ENCODE results near the gene KRT79.
"Not testable (repeated sequence)": the region's sequence is repeated elsewhere in the genome, so short reads cannot be mapped to it uniquely, and the experiment has no call there.

Gene KRT79

DNA sequence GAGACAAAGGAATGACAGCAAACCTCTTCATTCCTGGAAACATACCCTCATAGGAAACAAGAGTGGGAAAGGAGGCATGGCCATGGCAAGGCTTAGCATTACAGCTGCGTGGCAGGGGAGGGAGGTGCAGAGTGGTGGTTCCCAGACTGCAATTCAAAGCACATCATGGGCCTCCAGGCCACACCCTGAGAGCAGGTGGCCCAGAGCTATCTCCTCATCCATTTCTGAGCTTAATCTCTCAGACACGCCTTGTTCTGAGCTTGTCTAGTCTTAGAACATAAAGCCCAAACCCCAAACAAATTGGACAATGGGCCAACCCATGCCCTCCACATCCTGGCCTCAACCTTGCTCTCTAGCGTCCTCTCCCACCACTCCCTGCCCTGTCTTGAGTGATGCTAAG, 32.3 kb downstream of the KRT79 start:
- DNase-seq: no peak

DNA sequence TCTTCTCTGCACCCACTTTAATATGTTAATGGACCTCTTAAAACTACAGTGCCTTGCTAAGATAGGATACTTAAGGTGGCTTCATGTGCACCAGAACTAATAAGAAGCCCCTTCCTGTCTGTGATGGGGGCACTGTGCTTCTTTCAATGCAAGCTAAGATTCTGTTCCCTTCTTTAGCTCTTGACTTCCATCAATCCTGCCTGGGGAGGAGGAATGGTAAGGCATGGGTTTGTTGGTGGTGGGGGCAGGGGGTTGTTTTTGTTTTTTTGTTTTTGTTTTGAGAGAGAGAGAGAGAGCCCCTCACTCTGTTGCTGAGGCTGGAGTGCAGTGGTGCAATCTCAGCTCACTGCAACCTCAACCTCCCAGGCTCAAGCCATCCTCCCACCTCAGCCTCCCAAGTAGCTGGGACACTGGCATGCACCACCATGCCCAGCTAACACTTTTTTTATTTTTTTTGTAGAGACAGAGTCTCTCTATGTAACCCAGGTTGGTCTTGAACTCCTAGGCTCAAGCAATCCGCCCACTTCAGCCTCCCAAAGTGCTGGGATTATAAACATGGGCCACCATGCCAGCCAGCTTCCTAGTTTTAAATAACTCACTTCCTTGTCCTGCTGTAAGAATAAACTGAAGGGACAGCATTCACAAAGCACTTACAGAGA, 33.7 kb downstream of the KRT79 start:
- DNase-seq: no peak

DNA sequence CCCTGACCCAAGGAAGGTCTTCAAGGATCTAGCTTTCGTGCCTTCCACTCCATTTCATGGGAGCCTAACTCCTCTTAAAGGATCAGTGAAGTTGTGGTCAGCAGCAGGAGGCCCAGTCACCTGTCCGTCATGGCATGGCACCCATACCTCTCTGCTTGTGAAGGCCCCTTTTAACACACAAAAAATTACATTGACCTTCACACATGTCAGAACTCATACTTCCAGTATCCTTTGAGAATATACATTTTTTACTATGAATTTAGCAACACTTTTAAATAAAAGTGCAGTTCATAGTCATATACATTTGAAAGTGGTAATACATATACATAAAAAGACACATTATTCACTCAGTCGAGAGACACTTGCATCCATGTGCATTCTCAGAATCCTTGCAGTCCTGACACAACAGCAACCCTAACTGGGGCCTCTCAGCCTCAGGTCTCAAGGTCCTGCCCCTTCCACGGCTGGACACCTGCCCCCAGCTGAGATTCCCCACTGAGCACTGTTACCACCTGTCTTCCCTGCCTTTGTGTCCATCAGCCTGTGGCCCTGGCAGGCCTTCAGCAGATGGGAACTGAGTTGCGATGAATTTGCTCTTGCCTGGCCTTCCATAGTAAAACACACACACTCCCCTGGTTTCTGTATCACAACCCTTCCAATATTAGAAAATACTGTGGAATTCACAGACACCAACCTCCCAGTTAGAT, 34.5 kb downstream of the KRT79 start:
- DNase-seq: no peak

DNA sequence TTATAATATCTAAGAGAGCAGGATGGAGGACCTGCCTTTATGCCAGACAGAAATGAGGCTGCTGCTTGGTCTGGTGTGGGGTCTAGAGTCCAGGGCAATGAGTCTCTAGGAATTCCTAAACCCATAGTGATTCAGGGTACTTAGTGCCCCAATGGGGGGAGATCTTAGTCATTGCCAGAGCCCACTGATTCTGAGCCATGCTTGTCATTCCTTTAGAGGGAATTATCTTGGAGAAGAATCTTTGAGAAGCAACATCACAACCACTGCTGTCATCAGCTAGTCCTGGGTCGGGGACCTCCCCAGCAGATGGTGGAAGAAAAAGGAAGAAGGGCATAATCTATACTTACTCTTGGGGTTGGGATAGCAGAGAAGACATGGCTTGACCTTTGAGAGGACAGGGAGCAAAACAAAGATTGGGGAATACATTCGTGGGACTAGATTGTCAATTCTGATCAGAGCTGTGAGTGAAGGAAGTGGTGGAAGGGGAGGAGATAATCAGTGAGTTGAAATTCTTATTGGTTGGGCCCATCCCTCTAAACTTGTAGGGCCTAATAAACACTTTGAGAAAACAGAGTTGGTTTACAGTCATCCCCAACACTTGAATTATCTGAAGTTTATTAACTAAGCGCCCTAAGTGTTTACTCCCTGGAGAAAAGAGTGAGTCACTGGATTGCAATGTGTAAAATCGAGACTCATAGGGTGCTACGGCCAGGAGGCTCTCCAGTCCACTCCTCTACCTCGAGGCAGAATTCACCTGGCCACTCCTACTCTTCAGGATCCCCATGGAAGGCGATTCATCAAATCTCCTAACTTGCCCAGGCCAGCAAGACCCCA, 35.2 kb downstream of the KRT79 start:
- DNase-seq: no peak

DNA sequence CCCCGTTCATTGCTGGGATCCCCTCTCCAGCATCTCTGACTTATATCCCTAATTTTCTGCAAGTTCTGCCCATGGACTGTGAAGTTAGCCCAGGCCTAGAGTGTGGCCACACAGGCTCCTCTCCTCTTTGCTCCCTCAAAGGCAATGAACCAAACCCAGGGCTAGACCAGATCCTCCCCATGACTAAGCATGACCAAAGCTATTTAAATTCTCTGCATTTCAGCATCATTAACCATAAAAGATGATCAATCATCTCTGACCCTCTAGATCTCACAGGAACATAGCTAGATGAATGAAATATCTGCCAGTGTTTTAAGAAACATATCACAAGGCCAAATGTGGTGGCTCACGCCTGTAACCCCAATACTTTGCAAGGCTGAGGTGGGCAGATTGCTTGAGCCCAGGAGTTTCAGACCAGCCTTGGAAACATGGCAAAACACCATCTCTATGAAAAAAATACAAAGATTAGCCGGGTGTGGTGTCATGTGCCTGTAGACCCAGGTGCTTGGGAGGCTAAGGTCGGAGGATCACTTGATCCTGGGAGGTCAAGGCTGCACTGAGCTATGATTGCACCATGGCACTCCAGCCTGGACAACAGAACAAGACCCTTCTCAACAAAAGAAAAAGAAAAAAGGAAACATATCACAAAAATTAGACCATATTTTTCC, 36.0 kb downstream of the KRT79 start:
- DNase-seq: no peak

DNA sequence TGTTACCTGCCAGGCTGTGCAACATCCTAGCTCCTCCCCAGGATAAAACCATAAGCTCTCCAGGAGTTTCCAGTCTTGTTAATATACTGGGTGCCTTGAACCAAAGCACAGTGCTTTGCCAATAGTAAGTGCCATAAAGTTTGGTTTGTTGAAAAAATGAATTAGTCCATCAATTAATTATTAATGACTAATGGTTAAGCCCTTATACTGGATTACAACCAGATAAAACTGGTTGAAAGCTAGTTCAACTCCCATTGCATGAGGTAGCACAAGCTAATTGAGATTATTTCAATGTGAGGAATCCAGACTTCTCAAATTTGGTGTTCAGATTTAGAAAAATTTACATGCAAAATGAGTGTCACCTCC, 36.6 kb downstream of the KRT79 start:
- DNase-seq: no peak

DNA sequence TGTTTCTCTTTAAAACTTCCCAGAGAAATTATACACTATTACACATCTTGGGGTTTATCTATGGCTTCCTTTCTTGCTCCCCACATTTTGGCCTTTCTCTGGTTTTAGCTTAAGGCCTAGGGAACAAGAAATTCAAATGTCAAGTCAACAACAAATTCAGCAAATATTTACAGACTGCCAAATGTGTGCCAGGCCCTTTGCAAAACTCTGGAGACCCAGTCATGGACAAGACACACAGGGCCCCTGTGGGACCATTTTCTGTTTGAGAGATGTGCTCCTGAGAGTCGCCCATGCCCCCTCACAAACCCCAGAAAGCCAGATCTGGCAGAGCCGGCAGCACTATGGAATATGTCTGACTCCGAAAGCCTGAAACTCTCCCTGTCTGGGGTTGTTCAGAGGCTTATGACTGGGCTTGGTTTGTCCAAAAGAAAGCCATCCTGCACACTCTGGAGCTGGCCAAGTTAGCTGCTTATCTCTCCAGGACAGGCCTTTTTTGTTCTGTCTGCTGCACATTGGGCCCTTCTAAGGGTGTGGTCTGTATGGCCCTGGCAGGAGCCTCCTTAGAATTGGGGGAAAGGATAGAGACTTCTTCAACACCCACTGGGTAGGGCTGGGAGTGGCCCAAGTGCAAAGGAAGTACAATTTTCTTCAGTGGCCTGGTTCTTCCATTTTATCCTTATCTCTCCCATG, 37.1 kb downstream of the KRT79 start:
- no peak for DNase-seq

DNA sequence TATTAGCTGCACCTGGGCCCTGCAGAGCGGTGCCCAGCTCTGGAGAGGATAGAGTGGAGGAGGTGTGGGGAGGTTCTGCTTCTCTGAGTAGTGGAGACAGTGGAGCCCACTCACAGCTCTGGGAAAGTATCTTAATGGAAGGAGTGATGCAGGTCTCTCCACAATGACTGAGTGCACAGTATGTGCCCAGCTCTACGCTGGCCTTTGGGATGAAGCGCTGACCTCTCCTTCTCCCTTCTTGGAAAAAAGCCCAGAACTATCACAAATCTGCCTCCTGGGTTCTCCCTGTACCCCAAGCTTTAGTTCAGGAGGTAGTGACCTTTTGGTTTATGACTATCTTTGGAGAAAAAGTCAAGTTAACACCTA, 37.7 kb downstream of the KRT79 start:
- DNase-seq: no peak

DNA sequence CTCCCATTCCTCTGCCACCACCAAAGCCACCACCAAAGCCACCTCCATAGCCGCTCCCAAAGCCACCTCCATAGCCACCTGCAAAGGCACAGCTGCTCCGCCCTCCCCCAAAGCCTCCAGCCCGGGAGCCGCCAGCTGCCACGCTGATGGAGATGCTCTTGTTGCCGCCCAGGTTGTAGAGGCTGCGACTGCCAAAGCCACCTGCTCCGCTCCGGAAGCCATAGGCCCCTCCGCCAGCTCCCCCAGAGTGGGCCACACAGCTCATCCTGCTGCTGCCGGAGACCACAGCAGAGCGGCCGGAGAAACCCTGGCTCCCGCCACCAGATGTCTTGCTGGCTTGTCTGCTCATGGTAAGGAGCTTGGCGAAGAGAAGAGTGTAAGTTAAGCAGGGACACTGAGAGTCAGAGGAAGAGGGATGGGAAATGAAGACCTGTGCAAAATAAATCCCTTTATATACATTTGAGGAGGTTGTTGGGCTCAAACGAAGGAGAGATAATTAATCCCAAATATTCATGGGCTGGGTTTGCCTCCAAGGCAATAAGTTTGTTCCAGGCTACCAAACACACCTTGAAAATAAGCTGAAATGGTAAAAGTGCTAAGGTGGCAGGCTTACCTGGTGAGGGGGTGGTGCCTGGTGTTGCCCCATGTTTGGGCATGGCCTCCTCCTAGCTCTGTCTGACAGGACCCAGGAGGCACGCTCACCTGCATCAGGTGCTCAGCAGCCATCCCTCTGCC, 38.2 kb downstream of the KRT79 start, which contains the start of gene KRT3:
Gene KRT3 (minus strand): TSS at position 424 of the 735 bp plus-strand sequence. CDS start 75 bp downstream, at position 349.
- no peak for DNase-seq

DNA sequence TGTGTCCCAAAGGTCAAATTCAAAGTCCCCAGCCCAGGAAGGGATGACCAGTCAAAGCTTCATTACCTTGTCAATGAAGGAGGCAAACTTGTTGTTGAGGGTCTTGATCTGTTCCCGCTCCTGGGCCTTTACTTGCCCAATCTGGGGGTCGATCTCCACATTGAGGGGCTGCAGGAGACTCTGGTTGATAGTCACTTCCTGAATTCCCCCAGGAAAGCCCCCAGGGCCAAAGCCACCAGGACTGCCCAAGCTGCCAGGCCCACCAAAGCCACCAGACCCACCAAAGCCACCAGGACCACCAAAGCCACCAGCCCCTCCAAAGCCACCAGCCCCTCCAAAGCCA, 38.8 kb downstream of the KRT79 start:
- DNase-seq: not testable (repeated sequence)

DNA sequence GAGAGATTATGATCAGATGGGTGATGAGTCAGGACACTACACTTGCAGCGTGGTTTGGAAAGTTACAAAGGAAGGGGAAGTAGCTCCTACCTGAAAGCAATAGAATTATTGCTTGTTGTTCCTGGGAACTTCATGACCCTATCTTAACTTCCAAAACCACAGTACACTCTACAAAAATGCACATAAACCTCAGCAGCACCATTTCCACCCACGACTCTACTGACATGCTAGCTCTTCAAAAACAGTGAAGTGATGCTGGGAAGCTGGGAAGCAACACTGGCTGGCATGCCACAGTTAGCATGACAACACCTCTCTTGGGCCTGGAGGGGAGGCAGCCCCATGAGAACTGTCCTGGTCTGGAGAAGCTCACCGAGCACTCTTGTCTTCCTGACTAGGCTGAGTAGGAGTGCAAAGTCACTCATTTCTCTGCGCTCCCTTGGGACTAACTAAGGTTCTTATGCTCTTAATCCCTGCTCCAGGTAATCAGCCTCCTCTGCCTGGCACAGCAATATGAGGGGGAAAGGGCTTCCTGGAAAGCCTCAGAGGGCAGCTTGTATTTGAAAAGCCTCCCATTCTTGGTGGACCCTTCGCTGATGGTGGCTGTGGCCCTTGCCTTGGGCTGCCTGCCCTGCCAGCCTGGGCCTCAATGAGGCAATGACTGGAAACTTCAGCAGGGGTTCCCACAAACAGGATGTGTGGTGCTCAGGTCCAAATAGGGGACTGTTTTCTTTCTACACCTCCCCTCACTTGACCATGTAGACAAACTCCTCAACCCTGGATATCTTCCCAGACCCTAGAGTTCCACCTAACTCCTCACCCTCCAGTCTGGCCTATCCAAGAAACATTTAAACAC, 39.4 kb downstream of the KRT79 start:
- no peak for DNase-seq

DNA sequence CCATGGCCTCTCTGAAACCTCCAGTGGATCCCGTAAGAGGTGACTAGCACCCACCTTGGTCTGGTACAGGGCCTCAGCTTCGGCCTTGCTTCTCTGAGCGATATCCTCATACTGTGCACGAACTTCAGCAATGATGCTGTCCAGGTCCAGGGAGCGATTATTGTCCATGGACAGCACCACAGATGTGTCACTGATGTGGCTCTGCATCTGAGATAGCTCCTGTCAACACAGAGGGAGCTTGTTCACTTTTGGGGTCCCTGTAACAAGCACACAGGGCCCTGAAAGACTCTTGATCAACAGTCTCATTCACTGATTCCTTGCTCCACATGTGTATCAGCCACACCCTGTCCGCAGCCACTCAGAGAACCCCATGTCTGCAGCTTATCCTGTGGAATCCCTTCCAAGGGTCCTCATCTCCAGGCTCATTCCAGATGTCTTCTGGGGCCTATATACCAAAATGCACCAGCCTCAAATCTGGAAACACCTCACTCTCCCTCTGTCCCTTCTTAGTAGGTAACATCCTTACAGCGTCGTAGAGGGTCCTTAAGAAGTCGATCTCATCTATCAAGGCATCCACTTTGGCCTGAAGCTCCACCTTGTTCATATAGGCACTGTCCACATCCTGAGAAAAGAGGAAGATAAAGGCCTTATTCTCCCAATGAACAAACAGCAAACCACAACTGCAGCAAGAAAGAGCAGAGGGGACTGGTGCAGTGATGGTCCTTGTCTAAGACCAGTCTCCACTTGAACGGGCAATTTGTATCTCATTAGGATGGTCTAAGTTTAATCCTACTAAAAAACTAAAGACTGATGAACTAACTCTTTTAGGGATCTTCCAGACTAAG, 41.7 kb downstream of the KRT79 start:
- DNase-seq: no peak

DNA sequence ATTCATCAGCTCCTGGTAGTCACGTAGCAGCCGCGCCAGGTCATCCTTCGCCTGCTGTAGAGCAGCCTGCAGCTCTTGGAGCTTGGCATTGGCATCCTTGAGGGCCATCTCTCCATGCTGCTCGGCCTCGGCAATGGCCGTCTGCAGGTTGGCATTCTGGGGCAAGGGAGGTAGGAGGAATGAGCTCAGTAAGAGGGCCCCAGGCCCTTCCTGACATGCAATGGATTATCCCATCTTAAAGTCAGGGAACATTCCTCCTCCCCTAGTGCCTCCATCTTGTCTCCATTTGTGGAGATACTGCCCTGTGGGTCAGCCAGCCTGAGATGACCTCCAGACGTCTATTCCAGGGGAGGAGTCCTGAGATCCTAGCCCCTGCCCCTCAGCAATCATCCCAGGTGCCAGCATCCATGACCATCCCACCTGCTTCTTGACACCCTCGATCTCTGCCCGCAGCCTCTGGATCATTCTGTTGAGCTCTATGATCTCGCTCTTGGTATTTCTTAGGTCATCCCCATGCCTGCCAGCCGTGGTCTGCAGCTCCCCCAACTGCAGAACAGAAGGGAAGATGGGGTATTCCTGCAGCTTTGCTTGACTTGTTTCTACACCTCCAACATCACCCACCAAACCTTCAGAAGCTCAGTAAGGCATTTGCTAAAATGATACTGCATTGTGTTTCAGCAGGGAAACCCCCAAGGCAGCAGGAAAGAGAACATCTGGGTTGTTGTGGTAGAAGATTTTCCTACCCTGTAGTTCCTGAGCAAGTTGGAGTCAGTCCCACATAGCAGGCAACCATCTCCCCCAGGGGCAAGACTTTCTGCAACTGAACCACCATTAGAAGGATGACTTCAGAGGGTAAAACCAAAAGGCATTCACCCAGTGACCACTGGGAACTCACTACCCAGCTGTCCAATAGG, 42.6 kb downstream of the KRT79 start:
- no peak for DNase-seq

DNA sequence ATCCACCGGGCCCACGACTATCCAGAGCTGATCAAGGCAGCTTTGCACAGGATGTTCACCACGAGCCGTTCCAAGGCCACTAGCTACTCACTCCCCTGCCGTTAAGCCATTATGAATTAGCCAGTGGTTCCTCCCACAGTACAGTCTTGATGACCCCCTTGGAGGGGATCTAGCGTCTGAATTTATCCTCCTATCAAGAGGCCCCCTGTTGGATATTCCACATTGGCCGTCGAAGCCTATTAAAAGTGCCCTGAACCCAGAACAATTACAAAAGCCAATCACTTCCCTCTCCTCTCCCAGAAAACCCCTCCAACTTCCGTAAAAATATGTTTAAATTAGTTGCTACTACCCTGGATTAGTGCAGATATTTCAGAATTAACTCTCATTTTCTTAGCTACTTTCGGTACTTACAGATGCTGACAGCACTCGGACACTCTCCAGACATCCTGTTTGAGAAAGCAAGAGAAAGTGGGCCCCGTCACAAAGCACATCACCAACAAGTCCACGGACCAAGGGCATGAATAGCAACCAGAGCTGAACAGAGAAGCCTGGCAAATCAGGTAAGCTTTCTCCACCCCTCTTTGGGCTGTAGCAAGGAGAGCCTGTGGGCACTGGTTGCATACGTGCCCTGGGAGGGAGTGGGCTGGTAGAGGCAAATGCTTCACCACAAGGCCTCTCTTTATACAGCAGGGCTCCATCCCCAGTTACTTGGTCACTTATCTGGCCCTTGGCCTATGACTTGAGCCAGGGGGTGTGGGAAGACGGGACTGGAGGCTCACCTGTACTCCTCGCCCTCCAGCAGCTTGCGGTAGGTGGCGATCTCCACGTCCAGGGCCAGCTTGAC, 43.5 kb downstream of the KRT79 start:
- no peak for DNase-seq

DNA sequence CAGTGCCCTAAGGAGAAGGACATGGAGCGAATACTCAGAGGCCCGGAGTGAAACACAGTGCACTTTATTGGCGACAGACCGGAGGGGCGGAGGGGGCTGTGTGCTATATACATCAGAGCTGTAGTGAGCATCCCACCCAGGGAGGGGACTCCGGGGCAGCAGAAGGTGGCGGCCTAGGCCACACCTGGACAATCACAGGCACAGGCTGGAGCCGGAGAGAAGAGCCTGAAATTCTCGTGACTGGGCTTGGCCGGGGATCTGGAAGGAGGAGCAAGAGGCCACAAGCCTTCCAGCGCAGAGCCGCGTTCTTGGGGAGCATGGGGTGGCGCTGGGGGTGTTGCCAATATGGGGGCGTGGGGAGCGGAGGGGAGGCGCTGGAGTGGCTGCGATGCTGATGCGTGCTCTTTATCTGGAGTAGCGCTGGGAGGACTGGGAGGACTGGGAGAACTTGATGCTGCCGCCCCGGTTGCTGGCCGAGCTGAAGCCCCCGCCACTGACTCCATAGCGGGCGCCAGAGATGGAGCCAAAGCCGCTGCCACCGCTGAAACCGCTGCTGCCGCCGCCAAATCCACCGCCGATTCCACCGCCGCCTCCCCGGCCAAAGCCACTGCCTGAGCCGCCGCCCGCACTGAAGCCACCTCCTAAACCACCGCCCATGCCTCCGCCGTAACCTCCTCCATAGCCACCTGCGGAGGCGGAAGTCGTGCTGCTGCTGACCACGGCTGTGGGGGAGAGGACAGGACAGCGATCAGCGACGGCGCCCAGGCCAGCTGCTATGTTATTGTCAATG, 44.3 kb downstream of the KRT79 start:
- DNase-seq: no peak

DNA sequence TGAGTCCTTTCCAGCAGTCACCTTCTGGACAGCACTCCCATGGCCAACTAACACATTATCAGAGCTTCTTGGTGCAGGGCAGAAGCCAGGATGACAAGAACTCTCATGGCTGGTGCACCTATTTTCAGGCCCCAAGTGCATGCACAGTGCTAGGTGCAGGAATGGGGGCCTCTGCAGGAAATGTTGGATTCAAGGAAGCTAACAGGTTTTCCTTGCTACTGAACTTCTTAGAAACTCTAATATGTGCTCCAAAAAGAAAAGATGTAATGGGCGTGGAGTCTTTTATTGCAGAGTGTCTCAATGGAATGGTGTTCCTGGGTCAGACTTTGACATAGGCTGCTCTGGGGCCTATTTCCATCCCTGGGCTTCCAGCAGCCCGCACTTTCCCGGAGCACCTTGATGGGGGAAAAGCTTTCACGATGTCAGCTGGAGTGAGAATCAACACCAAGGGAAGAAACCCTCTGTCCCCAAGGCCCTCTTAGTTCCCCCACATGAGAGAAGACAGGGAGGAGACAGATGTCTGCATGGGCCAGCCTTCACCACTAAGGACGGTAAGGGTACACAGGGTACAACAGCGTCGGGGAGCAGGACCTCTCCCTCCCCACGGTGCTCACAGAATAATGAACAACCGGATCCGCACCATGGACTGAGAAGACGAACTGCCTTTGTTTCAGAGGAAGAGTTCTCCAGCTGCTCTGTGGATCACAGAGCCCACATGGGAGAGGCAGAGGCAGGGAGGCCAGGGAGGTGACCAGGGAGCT, 45.1 kb downstream of the KRT79 start:
- no peak for DNase-seq
